Mucosa of stomach (tissue), 1 donor: Measurements from ENCODE around the gene TRPV2.

Experiments
- H3K27me3 ChIP-seq: one replicate; pipeline ENCODE4 v1.7.0; 2013; ENCODE audit warnings: mild to moderate bottlenecking, low read length; ENCODE audit not compliant: control insufficient read depth, insufficient read depth
- H3K36me3 ChIP-seq: one replicate; pipeline ENCODE4 v1.7.0; 2013; ENCODE audit warnings: low read length; ENCODE audit not compliant: control insufficient read depth, insufficient read depth
- H3K4me1 ChIP-seq: one replicate; pipeline ENCODE4 v1.7.0; 2013; ENCODE audit warnings: mild to moderate bottlenecking, low read length; ENCODE audit not compliant: control insufficient read depth, insufficient read depth
- H3K4me3 ChIP-seq: one replicate; pipeline ENCODE4 v1.7.0; 2013; ENCODE audit warnings: low read length
- H3K9ac ChIP-seq: one replicate; pipeline ENCODE4 v1.7.0; 2013; ENCODE audit warnings: mild to moderate bottlenecking, low read length, moderate library complexity
- H3K9me3 ChIP-seq: one replicate; pipeline ENCODE4 v1.7.0; 2013; ENCODE audit warnings: mild to moderate bottlenecking, low read length, moderate library complexity; ENCODE audit not compliant: control insufficient read depth
- donor health status: Pancreatic carcinoma.

The TRPV2 gene

GRCh38 chr17:16415031-16415924 lies at the start of gene TRPV2:
Gene TRPV2 (plus strand): TSS chr17:16415571. CDS start chr17:16417669, 2,098 bp downstream.
- H3K9me3 ChIP-seq: no peaks in the 10 kb centered on the region
- peak within 1 kb of the TSS; percentile 14 for H3K4me3 ChIP-seq
- peak within 1 kb of the TSS; percentile 71 for H3K9ac ChIP-seq
- peaks cover 2% of the 10 kb centered on the region for H3K27me3 ChIP-seq
- H3K4me1 ChIP-seq: peaks cover 41% of the 10 kb centered on the region
- no peaks in the 10 kb centered on the region for H3K36me3 ChIP-seq

GRCh38 chr17:16371742-16372141 lies 43.6 kb upstream of the TRPV2 start:
- Histone ChIP-seq H3K9ac (no peak overlapping the region), H3K4me1 (no peaks in the 10 kb centered on the region), H3K36me3 (no peaks in the 10 kb centered on the region), H3K27me3 (no peaks in the 10 kb centered on the region), H3K9me3 (no peaks in the 10 kb centered on the region), H3K4me3 (no peak overlapping the region)

- no peaks in the 10 kb centered on the region for H3K9me3 ChIP-seq
- H3K9ac ChIP-seq: no peak overlapping the region
- no peaks in the 10 kb centered on the region for H3K36me3 ChIP-seq
- H3K4me3 ChIP-seq: no peak overlapping the region
- no peaks in the 10 kb centered on the region for H3K27me3 ChIP-seq
- H3K4me1 ChIP-seq: peaks cover 10% of the 10 kb centered on the region
Measured at GRCh38 chr17:16374146-16374938, 41.0 kb upstream of the TRPV2 start.

GRCh38 chr17:16377941-16378341 lies 37.4 kb upstream of the TRPV2 start:
- Histone ChIP-seq H3K27me3 (no peaks in the 10 kb centered on the region), H3K9me3 (no peaks in the 10 kb centered on the region), H3K4me1 (peaks cover 22% of the 10 kb centered on the region), H3K4me3 (no peak overlapping the region), H3K9ac (no peak overlapping the region), H3K36me3 (no peaks in the 10 kb centered on the region)

- Histone ChIP-seq H3K9me3 (no peaks in the 10 kb centered on the region), H3K27me3 (no peaks in the 10 kb centered on the region), H3K36me3 (no peaks in the 10 kb centered on the region), H3K9ac (peak overlapping the region; percentile 14), H3K4me3 (no peak overlapping the region), H3K4me1 (peaks cover 28% of the 10 kb centered on the region)
Measured at GRCh38 chr17:16378636-16379282, 36.6 kb upstream of the TRPV2 start.

GRCh38 chr17:16379654-16380053 lies 35.7 kb upstream of the TRPV2 start:
- H3K9me3 ChIP-seq: no peaks in the 10 kb centered on the region
- H3K9ac ChIP-seq: no peak overlapping the region
- H3K4me3 ChIP-seq: no peak overlapping the region
- peaks cover 37% of the 10 kb centered on the region for H3K4me1 ChIP-seq
- H3K27me3 ChIP-seq: no peaks in the 10 kb centered on the region
- H3K36me3 ChIP-seq: no peaks in the 10 kb centered on the region

GRCh38 chr17:16380640-16381495 lies 34.5 kb upstream of the TRPV2 start, which contains the start of gene UBB:
Gene UBB (plus strand): TSS chr17:16381091. CDS start chr17:16381908, 817 bp downstream.
- Histone ChIP-seq H3K4me1 (peaks cover 39% of the 10 kb centered on the region), H3K36me3 (no peaks in the 10 kb centered on the region), H3K27me3 (no peaks in the 10 kb centered on the region), H3K4me3 (peak within 1 kb of the TSS; percentile 53), H3K9ac (peak within 1 kb of the TSS; percentile 96), H3K9me3 (no peaks in the 10 kb centered on the region)

GRCh38 chr17:16381496-16381820 lies 33.9 kb upstream of the TRPV2 start:
- Histone ChIP-seq H3K9ac (peak overlapping the region; percentile 96), H3K4me1 (peaks cover 43% of the 10 kb centered on the region), H3K4me3 (peak overlapping the region; percentile 53)

GRCh38 chr17:16383216-16383615 lies 32.2 kb upstream of the TRPV2 start:
- no peak overlapping the region for H3K9ac ChIP-seq
- H3K36me3 ChIP-seq: no peaks in the 10 kb centered on the region
- no peaks in the 10 kb centered on the region for H3K9me3 ChIP-seq
- H3K27me3 ChIP-seq: no peaks in the 10 kb centered on the region
- H3K4me1 ChIP-seq: peaks cover 43% of the 10 kb centered on the region
- H3K4me3 ChIP-seq: no peak overlapping the region

More at GRCh38 chr17:16381496-16381820, 33.9 kb upstream of the TRPV2 start:
- Histone ChIP-seq H3K9me3 (no peaks in the 10 kb centered on the region), H3K27me3 (no peaks in the 10 kb centered on the region), H3K36me3 (no peaks in the 10 kb centered on the region)

- no peak overlapping the region for H3K4me3 ChIP-seq
- no peak overlapping the region for H3K9ac ChIP-seq
- peaks cover 38% of the 10 kb centered on the region for H3K4me1 ChIP-seq
Measured at GRCh38 chr17:16383772-16384287, 31.5 kb upstream of the TRPV2 start.

GRCh38 chr17:16384557-16384956 lies 30.8 kb upstream of the TRPV2 start:
- no peaks in the 10 kb centered on the region for H3K36me3 ChIP-seq
- no peak overlapping the region for H3K9ac ChIP-seq
- no peaks in the 10 kb centered on the region for H3K27me3 ChIP-seq
- no peak overlapping the region for H3K4me3 ChIP-seq
- H3K4me1 ChIP-seq: peaks cover 31% of the 10 kb centered on the region
- H3K9me3 ChIP-seq: no peaks in the 10 kb centered on the region

More at GRCh38 chr17:16383772-16384287, 31.5 kb upstream of the TRPV2 start:
- H3K9me3 ChIP-seq: no peaks in the 10 kb centered on the region
- no peaks in the 10 kb centered on the region for H3K36me3 ChIP-seq
- no peaks in the 10 kb centered on the region for H3K27me3 ChIP-seq
